GM19395 (cell line): ENCODE data around the gene TNFRSF1A.

Source experiments
- ATAC-seq: cut with Tn5 transposase; IDR thresholded peaks from one replicate; pipeline ENCODE4 v1.9.1; 2021; ENCODE audit warnings: mild to moderate bottlenecking, moderate library complexity; ENCODE audit not compliant: unreplicated experiment

Gene TNFRSF1A

GRCh38 chr12:6341417-6342139 is at the start of gene TNFRSF1A:
TNFRSF1A (minus strand) TSS chr12:6342076; CDS start chr12:6341814, 262 bp downstream.
- ATAC-seq, result no peak

- no peak for ATAC-seq
Measured at GRCh38 chr12:6391013-6391412, 49.1 kb upstream of the TNFRSF1A start.

GRCh38 chr12:6390084-6390799 is 48.4 kb upstream of the TNFRSF1A start:
- no peak for ATAC-seq

- ATAC-seq, result no peak
Measured at GRCh38 chr12:6387541-6387940, 45.7 kb upstream of the TNFRSF1A start.

- no peak for ATAC-seq
Measured at GRCh38 chr12:6386491-6386890, 44.6 kb upstream of the TNFRSF1A start.

- ATAC-seq, result no peak
Measured at GRCh38 chr12:6386038-6386437, 44.2 kb upstream of the TNFRSF1A start.

GRCh38 chr12:6384499-6385436 is 42.9 kb upstream of the TNFRSF1A start:
- ATAC-seq, result no peak

- no peak for ATAC-seq
Measured at GRCh38 chr12:6383572-6384498, 42.0 kb upstream of the TNFRSF1A start, which contains the start of gene LTBR. LTBR (plus strand) TSS chr12:6384162; CDS start chr12:6384359, 197 bp downstream.

- ATAC-seq, result no peak
Measured at GRCh38 chr12:6382982-6383381, 41.1 kb upstream of the TNFRSF1A start.

GRCh38 chr12:6382371-6382770 is 40.5 kb upstream of the TNFRSF1A start:
- ATAC-seq, result no peak

GRCh38 chr12:6380141-6381121 is 38.6 kb upstream of the TNFRSF1A start:
- no peak for ATAC-seq

GRCh38 chr12:6378709-6379472 is 37.0 kb upstream of the TNFRSF1A start:
- no peak for ATAC-seq

- ATAC-seq, result no peak
Measured at GRCh38 chr12:6377667-6377994, 35.8 kb upstream of the TNFRSF1A start.

- ATAC-seq, result no peak
Measured at GRCh38 chr12:6376870-6377666, 35.2 kb upstream of the TNFRSF1A start.

- no peak for ATAC-seq
Measured at GRCh38 chr12:6376079-6376869, 34.4 kb upstream of the TNFRSF1A start.

- no peak for ATAC-seq
Measured at GRCh38 chr12:6375269-6376078, 33.6 kb upstream of the TNFRSF1A start, which contains the start of gene SCNN1A. SCNN1A (minus strand) TSS chr12:6375563; CDS start chr12:6374783, 780 bp downstream.
